ENCODE results near the gene ADAR. TPM values are rescaled to one million over a fixed set of nuclear protein-coding genes. Genes with fewer than 3 reads are reported as not detected.

Gene ADAR
- total and polyA plus RNA-seq, 2 donors from 2014 or later, result 40.3 to 154 TPM

GRCh38 chr1:154559466-154560044, 48.4 kb downstream of the ADAR start:
- peak; percentile 98 for TF ChIP-seq CTCF (IDR thresholded peaks at IDR 0.05; ENCODE audit: borderline replicate concordance, extremely low read depth, insufficient read depth)
- Histone ChIP-seq H3K27ac (ENCODE audit: low read depth in 2 of 2, low read length in 2 of 2) (peak overlapping the region; percentile 93 to 96), H3K4me1 (ENCODE audit: control insufficient read depth in 2 of 3, insufficient read depth in 2 of 3, low read depth in 1 of 3, low read length in 3 of 3) (peaks cover 4 to 21% (median 13%) of the 10 kb centered on the region in 3 donors), H3K9me3 (ENCODE audit: control insufficient read depth in 2 of 3, insufficient read depth in 1 of 3, low read length in 3 of 3) (no peaks in the 10 kb centered on the region), H3K27me3 (ENCODE audit: control insufficient read depth, insufficient read depth, low read length) (no peaks in the 10 kb centered on the region), H3K4me3 (ENCODE audit: low read length in 3 of 3) (peak overlapping the region; percentile 74 to 96 (median 88)), H3K36me3 (ENCODE audit: control insufficient read depth in 2 of 3, insufficient read depth in 3 of 3, low read length in 3 of 3) (peaks cover 0 to 16% (median 9%) of the 10 kb centered on the region in 3 donors), H3K9ac (ENCODE audit: low read length in 3 of 3) (peak overlapping the region; percentile 48 to 95 (median 95))
- intact Hi-C loops (cut with DNase I), result no loop called here
- DNase-seq (peak; percentile 90 to 96 (median 94)), FAIRE-seq (no peak)

- Histone ChIP-seq H3K36me3 (ENCODE audit: control insufficient read depth in 2 of 3, insufficient read depth in 3 of 3, low read length in 3 of 3) (peaks cover 2 to 23% (median 13%) of the 10 kb centered on the region in 3 donors), H3K4me1 (ENCODE audit: control insufficient read depth in 2 of 3, insufficient read depth in 2 of 3, low read depth in 1 of 3, low read length in 3 of 3) (peaks cover 4 to 21% (median 13%) of the 10 kb centered on the region in 3 donors), H3K27ac (ENCODE audit: low read depth in 2 of 2, low read length in 2 of 2) (peak overlapping the region; percentile 93 to 96), H3K9ac (ENCODE audit: low read length in 3 of 3) (peak overlapping the region; percentile 48 to 95 (median 95)), H3K27me3 (ENCODE audit: control insufficient read depth, insufficient read depth, low read length) (no peaks in the 10 kb centered on the region), H3K4me3 (ENCODE audit: low read length in 3 of 3) (peak overlapping the region; percentile 74 to 96 (median 88)), H3K9me3 (ENCODE audit: control insufficient read depth in 2 of 3, insufficient read depth in 1 of 3, low read length in 3 of 3) (no peaks in the 10 kb centered on the region)
- DNase-seq (peak; percentile 99 to 100 (median 99)), FAIRE-seq (no peak)
- no peak for TF ChIP-seq CTCF (IDR thresholded peaks at IDR 0.05; ENCODE audit: borderline replicate concordance, extremely low read depth, insufficient read depth)
- intact Hi-C loops (cut with DNase I), result no loop called here
Measured at GRCh38 chr1:154558720-154559465, 49.1 kb downstream of the ADAR start.

GRCh38 chr1:154557939-154558719, 49.9 kb downstream of the ADAR start, which contains the start of gene UBE2Q1:
Gene UBE2Q1 (minus strand): TSS chr1:154558662. CDS start chr1:154558553, 109 bp downstream.
- intact Hi-C loops (cut with DNase I), result no loop called here
- Histone ChIP-seq H3K27me3 (ENCODE audit: control insufficient read depth, insufficient read depth, low read length) (no peaks in the 10 kb centered on the region), H3K9me3 (ENCODE audit: control insufficient read depth in 2 of 3, insufficient read depth in 1 of 3, low read length in 3 of 3) (no peaks in the 10 kb centered on the region), H3K4me1 (ENCODE audit: control insufficient read depth in 2 of 3, insufficient read depth in 2 of 3, low read depth in 1 of 3, low read length in 3 of 3) (peaks cover 4 to 21% (median 13%) of the 10 kb centered on the region in 3 donors), H3K4me3 (ENCODE audit: low read length in 3 of 3) (peak within 1 kb of the TSS; percentile 74 to 96 (median 88)), H3K27ac (ENCODE audit: low read depth in 2 of 2, low read length in 2 of 2) (peak within 1 kb of the TSS; percentile 93 to 96), H3K9ac (ENCODE audit: low read length in 3 of 3) (peak within 1 kb of the TSS; percentile 66 to 95 (median 95)), H3K36me3 (ENCODE audit: control insufficient read depth in 2 of 3, insufficient read depth in 3 of 3, low read length in 3 of 3) (peaks cover 7 to 30% (median 21%) of the 10 kb centered on the region in 3 donors)
- DNase-seq (peak in 4 of 5 donors; percentile 36 to 92 (median 72)), FAIRE-seq (no peak)
- no peak for TF ChIP-seq CTCF (IDR thresholded peaks at IDR 0.05; ENCODE audit: borderline replicate concordance, extremely low read depth, insufficient read depth)
